Activated T-cell treated with anti-CD3 and anti-CD28 coated beads for 4 hours (primary cell): ENCODE data around the gene PPFIBP1.

Experiments
- DNase-seq: peaks from one replicate; pipeline ENCODE4 v3.0.0-alpha.2; 2020

PPFIBP1 gene

DNA sequence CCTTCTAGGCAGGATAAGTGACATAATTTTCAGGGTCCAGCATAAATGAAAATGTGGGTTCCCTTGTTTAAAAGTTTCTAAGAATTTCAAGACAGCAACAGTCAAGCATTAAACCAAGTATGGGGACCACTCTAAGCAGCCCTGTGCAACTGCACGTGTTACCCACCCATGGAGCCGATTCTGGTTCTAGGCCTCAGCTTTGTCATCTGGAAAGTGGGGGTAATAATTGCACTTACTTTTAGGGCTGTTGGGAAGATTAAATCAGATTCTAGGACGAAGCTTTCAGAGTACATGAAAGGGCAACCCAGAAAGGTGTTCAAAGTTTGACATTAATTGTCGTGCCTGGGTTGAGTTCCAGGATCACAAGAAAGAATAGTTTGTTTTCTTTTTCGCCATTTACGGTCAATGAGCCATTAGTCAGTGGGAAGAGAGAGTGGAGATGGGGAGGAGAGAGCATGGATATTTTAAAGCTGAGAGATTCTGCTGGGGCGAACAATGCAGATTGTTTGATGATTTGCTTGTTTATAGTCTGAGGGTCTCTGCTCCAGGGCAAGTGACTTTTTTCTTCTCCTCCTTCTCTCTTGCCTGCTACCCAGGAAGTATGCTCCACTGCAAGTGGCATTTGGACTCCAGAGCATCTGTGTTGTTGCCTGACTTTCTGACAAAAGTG, 10.7 kb upstream of the PPFIBP1 start:
- DNase-seq = no peak

DNA sequence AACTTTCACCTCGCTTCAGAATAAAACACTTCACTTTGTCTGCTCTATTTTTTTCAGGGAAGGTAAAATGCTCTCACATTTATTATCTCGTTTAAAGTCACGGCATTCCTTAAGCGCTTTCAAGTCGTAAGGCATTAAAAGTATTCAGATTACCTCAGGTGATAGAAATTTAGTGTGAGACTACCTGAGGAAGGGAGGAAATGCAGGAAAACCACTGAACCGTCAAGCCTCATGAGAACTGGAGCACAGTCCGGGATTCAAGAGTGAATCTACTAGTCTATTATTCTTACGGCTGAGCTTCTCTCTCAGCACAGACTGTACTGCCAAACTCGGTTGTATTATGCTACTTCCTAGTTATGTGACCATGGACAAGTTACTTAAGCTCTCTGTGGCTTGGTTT, 8.3 kb upstream of the PPFIBP1 start:
- DNase-seq = no peak

DNA sequence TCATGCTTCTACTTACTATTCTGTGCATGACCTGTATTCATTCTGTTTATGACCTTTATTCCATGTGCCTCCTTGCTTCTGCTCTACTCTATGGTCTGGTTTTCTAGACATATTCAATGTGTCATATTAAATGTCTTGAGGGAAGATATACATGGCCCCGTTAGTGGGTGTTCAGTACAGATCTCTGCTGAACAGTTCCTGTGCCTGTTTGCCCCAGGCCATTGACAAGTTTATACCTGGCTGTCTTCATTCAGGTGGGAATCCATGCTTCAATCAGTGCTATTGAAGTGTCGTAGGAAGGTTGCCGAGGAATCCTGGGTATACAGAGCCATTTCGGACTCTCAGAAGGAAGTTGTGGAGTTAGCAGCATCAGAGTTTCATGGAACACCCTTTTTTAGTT, 7.4 kb upstream of the PPFIBP1 start:
- DNase-seq = no peak

DNA sequence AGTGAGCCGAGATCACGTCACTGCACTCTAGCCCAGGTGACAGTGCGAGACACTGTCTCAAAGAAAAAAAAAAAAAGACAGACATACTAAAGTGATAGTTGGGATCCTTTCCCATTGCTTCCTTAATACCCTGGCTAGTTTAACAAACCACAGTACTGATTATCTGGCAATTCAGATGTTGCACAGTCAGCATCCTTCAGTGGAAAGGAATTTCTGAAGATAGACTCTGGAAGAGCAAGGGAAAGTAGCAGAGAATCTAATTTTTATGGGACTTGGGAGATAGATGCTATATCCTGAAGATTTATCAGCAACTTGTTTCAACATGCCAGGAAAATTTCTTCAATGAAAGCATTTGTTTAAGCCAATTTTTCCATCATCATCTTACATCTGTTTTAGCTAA, 6.5 kb upstream of the PPFIBP1 start:
- DNase-seq = no peak

DNA sequence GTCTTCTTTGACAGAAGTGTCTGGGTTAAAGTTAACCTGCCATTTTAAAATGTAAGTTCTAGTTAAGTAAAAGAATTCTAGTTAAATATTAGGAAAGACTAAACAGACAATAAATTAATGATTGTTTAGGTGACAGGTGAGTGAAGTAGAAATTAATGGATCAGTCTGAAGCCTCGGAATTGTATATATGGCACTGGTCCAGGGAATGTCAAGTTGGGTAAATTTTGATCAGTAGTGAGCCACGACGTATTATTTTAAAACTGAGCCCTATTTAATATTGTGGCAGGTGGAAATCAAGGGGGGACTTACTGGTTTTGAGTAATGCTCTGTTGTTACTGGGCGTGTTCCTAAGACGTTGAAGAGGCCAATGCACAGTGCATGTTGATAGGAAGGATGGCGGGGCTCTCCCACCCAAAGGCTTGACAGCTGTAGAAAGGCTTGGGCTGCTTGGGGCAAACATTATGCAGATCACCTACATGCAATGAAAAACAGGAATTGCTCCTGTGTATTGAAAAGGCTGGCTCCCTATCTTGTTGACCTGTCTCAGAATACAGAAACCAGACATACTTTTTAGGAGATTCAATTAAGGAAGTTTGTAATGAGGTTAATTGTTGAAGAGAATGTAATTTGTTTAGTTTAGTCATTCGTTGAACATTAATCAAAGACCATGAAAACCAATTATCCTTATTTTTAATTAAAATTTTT, 5.9 kb upstream of the PPFIBP1 start:
- DNase-seq = no peak

DNA sequence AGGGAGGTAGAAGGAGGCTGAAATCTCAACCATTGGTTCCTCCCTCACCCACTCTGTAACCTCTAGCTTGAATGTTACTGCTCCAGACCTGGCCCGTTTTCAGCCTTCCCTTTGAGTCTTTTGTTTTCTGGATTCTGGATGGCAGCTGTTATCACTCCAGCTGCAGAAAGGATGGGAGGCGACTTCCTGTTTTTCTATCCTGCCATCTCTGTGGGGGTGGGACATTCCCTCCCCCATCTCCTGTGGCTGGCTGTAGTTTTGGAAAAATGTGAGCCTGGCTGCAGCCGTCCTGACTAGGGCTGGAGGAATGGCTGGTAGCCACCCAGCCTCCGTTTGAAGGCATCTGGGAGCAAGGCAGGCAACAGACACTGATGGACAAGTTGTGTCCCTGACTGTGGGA, 2.9 kb upstream of the PPFIBP1 start:
- no peak for DNase-seq

DNA sequence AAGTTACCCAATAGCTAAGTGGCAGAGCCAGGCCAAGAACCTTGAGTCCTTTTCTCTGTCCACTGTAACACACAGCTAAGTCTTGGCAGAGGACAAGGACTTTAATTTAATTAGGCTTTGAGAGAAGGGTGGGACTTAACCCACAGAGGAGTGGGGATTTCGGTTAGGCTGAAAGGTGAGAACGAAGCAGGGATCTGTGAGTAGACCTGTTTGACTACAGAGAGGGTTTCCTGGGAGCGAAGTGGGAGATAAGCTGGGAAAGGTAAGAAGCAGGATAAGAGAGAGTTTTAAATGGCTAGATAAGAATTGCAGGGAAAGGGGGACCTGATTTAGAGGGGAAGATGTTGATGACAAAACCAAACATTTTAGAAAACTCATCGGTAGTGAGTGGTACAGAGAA, 2.0 kb upstream of the PPFIBP1 start:
- no peak for DNase-seq

DNA sequence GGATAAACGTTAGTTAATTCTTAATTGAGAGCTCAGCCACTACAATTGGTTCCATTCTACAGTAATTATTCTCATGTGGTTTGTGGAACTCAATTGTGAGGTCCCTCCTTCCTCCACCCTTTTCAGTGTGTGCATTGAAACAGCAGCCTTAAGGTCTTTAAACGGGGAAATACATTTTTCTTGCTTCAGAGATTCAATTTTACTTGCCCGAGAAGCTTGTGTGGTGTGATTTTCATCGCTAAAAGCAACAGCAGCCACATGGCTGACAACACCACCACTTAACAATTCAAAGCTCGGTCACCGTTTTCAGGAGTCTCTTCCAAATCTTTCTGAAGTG, 733 bp upstream of the PPFIBP1 start:
- no peak for DNase-seq

DNA sequence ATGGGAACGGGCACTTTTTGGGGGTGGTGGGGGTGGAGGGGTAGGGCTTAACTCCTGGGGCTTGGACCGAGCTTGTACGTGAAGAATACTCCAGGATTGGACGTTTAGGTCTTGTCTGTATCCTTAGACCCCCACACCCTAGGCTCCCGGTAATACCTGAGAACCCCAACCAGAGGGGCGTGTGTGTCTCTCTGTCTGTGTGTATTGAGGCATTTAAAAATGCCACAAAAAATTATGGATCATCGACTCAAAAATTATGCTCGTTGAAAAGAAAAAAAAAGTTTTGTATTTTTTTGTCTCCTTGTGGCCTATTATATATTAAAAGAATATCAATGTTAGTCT, 459 bp downstream of the PPFIBP1 start:
- DNase-seq = no peak

DNA sequence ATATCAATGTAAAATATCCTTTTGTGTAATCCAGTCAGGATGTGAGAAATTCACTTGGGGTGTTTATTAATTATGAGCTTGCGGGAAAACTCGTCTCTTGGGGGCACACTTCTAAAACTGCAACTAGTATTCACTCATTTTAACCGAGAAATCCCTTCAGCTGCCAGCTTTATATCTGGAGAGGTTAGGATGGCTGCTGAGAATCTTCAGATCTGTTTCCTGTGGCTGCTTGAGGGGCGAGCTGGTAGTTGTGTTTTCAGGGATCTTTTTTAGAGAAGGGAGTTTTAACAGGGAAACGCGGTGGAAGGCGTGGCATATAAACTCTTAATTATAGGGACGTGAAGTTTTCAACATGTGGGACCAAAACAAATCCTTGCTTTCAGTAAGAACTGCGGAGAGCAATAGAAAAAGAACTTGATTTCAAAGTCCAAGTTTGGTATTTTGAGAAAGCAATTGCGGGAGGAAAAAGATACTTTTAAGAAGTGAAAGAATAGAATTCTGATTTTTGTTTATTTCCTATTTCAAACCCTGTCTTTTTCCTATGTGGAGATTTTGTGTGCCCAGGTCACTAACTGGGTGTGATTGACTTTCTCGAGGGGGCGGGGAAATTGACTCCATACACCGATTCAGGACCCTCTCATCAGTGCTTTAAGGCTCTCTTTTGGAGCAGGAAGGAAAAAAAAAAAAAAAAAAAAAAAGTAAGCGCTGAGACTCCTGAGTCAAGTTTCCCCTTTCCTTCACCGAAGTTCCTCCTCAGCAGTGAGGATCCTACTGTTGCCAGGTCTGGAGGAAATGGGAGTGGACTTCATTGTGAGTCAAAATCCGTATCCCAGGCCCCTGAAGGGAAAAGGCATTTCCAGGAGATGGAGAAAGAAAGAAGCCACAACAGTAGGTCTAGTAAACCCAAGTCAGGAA, 1.1 kb downstream of the PPFIBP1 start:
- DNase-seq = no peak

DNA sequence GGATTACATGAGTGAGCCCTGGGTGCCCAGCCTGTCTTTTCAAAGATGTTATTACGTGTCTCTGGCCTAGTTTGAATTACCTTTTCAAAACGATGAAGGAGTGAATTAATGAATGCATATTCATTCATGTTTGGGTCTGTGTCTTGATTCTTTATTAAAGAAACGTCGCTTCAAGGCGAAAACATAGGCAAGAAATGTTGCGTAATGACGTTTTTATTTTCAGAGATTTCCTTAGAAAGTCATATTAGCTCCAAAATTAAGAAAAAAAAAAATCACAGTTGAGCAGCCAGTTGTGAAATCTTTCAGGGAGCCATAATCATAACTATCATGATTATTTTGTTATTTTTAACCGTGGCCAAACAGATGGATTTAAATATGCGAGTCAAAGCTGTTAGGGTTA, 3.5 kb downstream of the PPFIBP1 start:
- no peak for DNase-seq

DNA sequence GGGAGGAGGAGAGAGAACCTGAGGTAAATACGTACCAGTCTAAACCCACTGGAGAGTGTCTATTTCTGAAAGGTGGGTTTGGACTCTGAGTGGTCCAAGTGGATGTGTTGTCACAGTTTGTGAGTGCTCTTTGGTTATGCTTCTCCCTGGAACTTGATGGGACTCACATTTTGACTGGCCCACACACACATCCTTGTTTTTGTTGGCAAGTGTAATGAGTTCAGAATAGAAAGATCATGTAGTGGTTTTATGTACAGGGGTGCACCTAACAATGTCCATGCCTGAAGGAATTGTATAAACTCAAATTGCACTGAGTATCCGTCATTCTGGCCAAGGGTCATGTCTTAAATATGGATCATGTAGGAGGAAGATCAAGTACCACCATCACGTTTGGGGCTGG, 4.8 kb downstream of the PPFIBP1 start:
- no peak for DNase-seq

DNA sequence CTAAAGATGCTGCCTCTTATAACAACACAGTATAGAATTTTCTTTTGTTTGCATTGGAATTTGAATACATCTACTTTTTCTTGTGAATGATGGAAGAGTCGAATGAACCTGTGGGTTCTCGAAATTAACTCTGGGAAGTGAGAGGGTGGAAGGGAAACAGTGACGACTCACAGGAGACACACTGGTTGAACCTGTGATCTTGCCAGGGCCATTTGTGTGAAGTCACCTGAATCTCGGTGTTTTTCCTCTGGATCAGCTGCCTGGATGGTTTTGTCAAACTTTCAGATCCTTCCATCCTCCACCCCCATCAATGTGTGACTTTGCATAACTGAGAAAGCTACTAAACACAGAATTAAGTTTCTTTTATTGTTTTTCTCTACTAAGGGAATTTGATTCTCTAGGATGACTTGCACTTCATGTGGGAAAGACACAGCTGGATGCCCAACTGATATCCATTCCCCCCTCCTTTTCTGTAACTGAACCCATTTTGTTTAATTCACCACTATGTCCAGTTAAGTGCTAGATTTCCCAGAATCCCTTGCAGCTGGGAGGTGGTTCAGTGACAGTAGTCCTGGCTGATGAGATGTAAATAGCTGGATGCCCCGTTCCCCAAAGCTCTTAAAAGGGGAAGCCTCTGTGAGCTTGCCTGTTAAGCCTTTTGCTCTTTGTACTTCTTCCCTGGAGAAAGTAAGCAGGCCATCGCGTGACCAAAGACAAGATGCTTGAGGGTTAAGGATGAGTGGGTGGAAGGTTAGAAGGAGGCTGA, 6.3 kb downstream of the PPFIBP1 start:
- no peak for DNase-seq

DNA sequence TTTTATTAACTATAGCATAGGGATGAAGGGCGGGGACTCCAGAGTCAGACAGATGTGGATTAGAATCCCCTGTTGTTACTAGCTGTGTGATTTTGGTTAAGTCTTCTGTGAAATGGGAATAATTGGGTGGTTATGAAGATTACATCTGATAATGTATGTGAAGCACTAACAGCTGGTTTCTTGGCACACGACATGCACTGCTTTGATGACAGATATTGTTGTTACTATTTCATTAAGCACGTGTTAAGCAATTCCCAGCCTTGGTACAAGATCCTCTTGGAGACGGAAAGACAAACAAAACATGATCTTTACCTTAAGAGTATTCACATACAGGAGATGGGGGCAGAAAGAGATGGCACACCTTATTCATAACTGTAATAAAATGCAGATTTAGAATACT, 7.9 kb downstream of the PPFIBP1 start:
- DNase-seq = no peak

DNA sequence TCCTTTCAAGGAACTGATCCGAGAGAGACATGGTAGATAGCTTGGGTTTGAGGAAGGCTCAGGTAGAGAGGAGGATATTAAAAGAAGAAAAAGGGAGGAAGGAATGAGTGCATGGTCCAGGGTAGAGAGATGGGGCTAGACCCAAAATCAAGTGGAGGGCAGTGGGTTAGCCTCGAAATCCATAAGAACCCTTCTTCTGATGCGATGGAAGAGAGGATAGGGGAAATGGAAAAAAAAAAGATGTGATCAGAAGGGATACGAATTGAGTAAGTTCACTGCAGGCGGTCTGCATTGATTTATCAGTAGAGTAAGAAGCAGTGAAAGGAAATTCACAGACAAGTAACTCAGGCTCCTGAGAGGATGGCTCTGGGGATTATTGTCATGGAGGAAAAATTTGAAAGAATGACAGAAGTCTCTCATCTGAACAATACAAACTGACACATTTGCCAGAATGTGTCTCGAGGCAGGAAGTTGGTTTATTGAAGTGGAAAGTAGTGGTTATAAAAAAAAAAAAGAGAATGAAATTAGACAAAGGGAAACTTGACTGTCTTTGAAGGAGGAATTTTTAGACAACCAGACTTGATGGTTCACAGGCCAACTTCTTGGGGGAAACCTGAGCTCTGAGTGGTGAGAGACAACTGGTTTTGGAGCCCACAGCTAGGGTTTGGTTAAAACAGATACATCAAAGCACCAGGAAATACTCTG, 10.2 kb downstream of the PPFIBP1 start:
- no peak for DNase-seq

DNA sequence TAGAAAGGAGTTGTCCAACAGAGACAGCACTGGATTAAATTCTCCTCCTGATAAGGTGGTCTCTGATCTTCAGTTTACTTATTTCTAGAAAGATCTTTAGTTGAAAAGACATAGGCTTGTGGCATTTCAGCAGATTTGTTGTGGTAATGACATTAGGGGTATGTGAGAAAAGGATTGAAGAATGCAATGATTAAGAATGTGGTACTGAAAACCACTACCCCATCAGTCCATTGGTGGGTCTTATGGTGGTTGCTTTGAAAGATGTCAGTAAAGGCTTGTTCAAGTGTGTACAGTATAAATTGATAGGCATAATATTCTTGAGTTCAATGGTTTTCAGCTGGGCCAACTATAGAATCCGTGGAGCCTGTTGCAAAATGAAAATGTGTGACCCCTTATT, 10.8 kb downstream of the PPFIBP1 start:
- no peak for DNase-seq

DNA sequence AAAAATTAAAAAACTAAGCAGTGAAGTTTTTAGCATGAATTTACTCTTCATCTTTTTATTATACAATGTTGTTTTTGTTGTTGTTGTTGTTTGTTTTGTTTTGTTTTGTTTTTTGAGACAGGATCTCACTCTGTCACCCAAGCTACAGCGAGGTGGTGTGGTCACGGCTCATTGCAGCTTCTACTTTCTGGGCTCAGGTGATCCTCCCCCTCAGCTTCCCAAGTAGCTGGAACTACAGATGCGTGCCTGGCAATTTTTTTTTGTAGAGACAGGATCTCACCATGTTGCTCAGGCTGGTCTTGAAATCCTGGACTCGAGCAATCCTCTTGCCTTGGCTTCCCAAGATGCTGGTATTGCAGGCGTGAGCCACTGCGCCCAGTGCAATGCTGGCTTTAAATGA, 11.3 kb downstream of the PPFIBP1 start:
- no peak for DNase-seq

DNA sequence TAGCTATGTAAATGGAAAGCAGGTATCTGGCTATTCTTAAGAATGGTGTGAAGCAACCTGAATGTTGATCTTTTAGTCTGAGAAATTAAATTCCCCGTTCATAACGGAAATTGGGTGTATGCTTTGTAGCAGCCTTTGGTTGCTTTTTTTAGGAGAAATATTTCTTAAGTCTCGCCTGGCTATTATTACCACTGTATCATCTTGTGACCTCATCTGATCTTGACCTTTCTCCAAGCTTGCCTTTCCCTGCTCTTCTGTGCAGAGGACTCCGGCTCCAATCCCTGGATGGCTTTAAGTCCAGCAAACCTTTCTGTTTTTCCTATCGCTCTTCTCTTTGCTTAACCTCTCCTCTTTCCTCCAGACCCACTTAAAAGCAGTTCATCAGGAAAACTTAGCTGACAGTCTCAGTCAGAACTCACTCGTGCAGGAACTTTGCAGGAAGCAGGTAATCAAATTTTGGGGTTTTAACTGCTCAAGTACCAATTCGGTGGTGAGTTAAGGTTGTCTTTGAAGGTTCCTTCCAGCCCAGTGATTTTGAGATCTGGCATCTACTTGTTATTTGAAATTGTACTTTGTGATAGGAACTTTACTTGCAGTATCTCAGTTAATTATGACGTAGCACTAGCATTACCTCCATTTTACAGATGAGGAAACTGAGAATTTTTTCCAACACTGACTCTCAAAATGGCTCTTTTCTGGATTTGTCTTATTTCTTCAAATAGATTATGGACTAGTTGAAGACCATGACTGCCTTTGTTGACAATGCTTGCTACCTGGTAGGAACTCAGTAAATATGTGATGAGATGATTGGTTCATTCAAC, 14.1 kb downstream of the PPFIBP1 start:
- DNase-seq = no peak

DNA sequence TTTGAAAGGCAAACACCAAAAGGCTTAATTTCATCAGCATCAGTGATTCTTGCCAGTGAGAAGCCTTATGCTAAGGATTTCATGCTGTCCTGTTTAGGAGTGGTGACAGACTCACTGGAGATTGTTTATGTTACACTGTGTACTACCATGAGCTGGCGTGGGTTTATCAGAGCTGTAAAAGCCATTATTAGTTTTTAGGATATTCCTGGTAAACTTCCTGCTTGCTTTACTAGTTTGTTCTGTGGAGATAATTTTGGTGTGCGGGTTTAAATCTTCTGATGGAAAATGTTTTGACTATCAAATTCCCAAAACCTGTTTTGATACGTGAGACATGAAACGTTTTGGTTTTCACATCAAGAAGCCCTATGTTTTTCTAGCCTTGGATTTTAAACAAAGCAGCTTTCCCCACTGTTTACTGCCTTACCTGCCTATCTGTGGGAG, 15.2 kb downstream of the PPFIBP1 start:
- DNase-seq = no peak

DNA sequence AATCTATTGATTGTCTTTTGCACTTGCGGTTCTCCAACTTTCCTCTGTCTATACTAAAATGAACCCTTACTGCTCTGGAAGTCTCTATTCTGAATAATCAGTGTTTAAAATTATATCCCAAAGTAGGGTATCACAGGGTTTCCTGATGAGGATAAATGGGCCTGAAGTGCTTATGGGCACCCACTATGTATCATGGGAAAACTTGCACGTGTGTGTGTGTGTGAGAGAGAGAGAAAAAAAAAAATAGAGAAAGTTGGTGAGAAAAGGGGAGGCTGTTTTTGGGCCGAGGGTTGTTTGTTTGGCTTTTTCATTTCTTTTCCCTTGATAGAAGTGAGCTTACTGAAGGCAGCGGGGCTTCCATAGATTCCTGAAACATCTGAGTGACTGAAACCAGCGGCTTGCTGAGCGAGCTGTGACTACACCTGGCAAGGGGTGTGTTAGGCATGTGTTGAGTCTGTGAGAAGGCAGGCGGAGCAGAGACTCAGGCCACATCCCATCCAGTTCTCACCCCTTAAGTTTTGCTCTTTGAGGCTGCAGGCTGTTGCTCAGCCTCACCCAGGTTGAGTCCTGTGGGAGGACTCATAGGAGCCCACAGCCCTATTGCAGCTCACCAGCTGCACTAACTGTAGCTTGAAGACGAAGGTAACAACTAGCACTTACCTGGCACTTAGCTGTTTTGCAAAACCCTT, 17.2 kb downstream of the PPFIBP1 start:
- DNase-seq = no peak

DNA sequence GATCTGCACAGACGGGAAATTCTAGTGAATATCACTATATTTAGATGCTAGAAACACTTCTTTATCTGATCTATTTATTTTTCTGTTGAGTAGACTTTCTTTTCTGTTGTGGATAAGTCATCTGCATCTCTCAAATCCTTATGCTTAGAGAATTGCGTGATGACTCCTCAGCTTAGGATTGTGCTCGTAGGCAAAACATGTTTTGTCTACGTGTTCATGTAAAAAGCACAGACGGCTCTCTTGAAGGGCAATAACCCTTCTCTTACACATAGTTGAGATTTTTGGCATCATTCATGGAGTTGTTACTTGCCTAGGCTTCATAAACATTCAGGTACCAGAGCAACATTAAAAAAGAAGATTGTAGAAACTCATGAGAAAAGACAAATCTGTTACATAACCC, 18.6 kb downstream of the PPFIBP1 start:
- DNase-seq = no peak
